HepG2 (cell line): ENCODE results near the gene CBLN3. TPM values are rescaled to one million over a fixed set of nuclear protein-coding genes. Genes with fewer than 3 reads are reported as not detected.

ENCODE experiments used
- EED ChIP-seq: sonication (generic); formaldehyde crosslinking; IDR thresholded peaks from 2 replicates; pipeline ENCODE4 v1.5.0; 2020; ENCODE audit warnings: mild to moderate bottlenecking, missing genetic modification reagents
- FOSL2 ChIP-seq: sonication (generic); formaldehyde crosslinking; IDR thresholded peaks from 2 replicates; pipeline ENCODE4 v1.4.0; 2020; ENCODE audit warnings: missing genetic modification reagents
- HNF4A ChIP-seq: sonication (generic); formaldehyde crosslinking; IDR thresholded peaks from 2 replicates; pipeline ENCODE4 v1.4.0; 2020; ENCODE audit warnings: missing genetic modification reagents
- NFKB2 ChIP-seq: sonication (generic); formaldehyde crosslinking; IDR thresholded peaks from 2 replicates; pipeline ENCODE4 v1.4.0; 2020; ENCODE audit warnings: missing genetic modification reagents, borderline replicate concordance
- PAX8 ChIP-seq: sonication (generic); formaldehyde crosslinking; IDR thresholded peaks from 2 replicates; pipeline ENCODE4 v1.8.0; 2022; ENCODE audit warnings: mild to moderate bottlenecking, missing genetic modification reagents, borderline replicate concordance
- PHF21A ChIP-seq: sonication (generic); formaldehyde crosslinking; IDR thresholded peaks from 2 replicates; pipeline ENCODE4 v1.5.0; 2020; ENCODE audit warnings: mild to moderate bottlenecking, missing genetic modification reagents
- RAD21 ChIP-seq: fragments of 450-650 bp; formaldehyde crosslinking; IDR thresholded peaks from 2 replicates; pipeline ENCODE4 v1.5.0; 2020; ENCODE audit warnings: mild to moderate bottlenecking
- RCOR2 ChIP-seq: IDR thresholded peaks from 2 replicates; pipeline ENCODE4 v1.6.1; 2016; ENCODE audit warnings: missing biosample characterization, missing genetic modification reagents
- SMC3 ChIP-seq: IDR thresholded peaks from 2 replicates; pipeline ENCODE4 v1.6.1; 2011; ENCODE audit warnings: low read length, improper control_type of control experiment
- SP1 ChIP-seq, 2 experiments: fragments of 450-650 bp in 1 of 2; sonication (generic) in 1 of 2; formaldehyde crosslinking in 1 of 2; IDR thresholded peaks; 2 replicates each; pipeline versions ENCODE4 v1.4.0 to v1.6.1; 2016 to 2020; ENCODE audit warnings: missing genetic modification reagents in 1 of 2
- ZNF224 ChIP-seq: sonication (generic); formaldehyde crosslinking; IDR thresholded peaks from 2 replicates; pipeline ENCODE4 v1.5.0; 2020; ENCODE audit warnings: mild to moderate bottlenecking, missing genetic modification reagents
- ZNF460 ChIP-seq: sonication (generic); formaldehyde crosslinking; IDR thresholded peaks from 2 replicates; pipeline ENCODE4 v1.5.1; 2020; ENCODE audit warnings: missing genetic modification reagents, mild to moderate bottlenecking, borderline replicate concordance
- ZNF660 ChIP-seq: sonication (generic); formaldehyde crosslinking; IDR thresholded peaks from 2 replicates; pipeline ENCODE4 v1.5.1; 2020; ENCODE audit warnings: mild to moderate bottlenecking, low read depth, missing genetic modification reagents, borderline replicate concordance
- ZNF883 ChIP-seq: sonication (generic); formaldehyde crosslinking; IDR thresholded peaks from 2 replicates; pipeline ENCODE4 v1.5.1; 2020; ENCODE audit warnings: mild to moderate bottlenecking, missing genetic modification reagents; ENCODE audit errors: not compliant biosample characterization
- polyA plus RNA-seq, 8 experiments: library from polyadenylated mRNA; depleted of rRNA in 3 of 8; stranded (reverse) in 7 of 8; unstranded in 1 of 8; fragments of >200 nt; fragmentation: Illumina TruSeq in 4 of 8; extraction: Trizol in 4 of 8; gene quantifications; 2 replicates each; pipeline versions ENCODE4 v1.2.1 to v1.2.3, GENCODE V29; 2011 to 2016; ENCODE audit warnings: low read depth in 4 of 8, missing spikeins in 1 of 8, mixed read lengths in 1 of 8; ENCODE audit not compliant: insufficient read depth in 1 of 8
- total RNA-seq, 5 experiments: library from RNA; depleted of rRNA; stranded (reverse); fragments of >200 nt; fragmentation: Illumina TruSeq; extraction: Trizol; gene quantifications; 2 replicates each; pipeline ENCODE4 v1.2.3, GENCODE V29; 2016; ENCODE audit warnings: low read depth in 1 of 5
- TF ChIP-seq, protein P1 (sequence below): sonication (generic); formaldehyde crosslinking; IDR thresholded peaks from 2 replicates; pipeline ENCODE4 v1.8.1; 2022; ENCODE audit warnings: mild to moderate bottlenecking, missing genetic modification reagents
- TF ChIP-seq, protein P2 (sequence below): IDR thresholded peaks from 2 replicates; pipeline ENCODE4 v1.6.1; 2012; ENCODE audit warnings: low read length, improper control_type of control experiment
- TF ChIP-seq, protein P3 (sequence below): sonication (generic); formaldehyde crosslinking; IDR thresholded peaks from 2 replicates; pipeline ENCODE4 v1.4.0; 2020; ENCODE audit warnings: mild to moderate bottlenecking, missing genetic modification reagents
- TF ChIP-seq, protein P4 (sequence below): sonication (generic); formaldehyde crosslinking; IDR thresholded peaks from 2 replicates; pipeline ENCODE4 v1.4.0; 2020; ENCODE audit warnings: missing genetic modification reagents

The CBLN3 gene
- total and polyA plus RNA-seq, 2 of the 13 experiments (the other 11 are each of a cell fraction or from before 2014, with no cell fraction given): 0.66 to 0.98 TPM

DNA sequence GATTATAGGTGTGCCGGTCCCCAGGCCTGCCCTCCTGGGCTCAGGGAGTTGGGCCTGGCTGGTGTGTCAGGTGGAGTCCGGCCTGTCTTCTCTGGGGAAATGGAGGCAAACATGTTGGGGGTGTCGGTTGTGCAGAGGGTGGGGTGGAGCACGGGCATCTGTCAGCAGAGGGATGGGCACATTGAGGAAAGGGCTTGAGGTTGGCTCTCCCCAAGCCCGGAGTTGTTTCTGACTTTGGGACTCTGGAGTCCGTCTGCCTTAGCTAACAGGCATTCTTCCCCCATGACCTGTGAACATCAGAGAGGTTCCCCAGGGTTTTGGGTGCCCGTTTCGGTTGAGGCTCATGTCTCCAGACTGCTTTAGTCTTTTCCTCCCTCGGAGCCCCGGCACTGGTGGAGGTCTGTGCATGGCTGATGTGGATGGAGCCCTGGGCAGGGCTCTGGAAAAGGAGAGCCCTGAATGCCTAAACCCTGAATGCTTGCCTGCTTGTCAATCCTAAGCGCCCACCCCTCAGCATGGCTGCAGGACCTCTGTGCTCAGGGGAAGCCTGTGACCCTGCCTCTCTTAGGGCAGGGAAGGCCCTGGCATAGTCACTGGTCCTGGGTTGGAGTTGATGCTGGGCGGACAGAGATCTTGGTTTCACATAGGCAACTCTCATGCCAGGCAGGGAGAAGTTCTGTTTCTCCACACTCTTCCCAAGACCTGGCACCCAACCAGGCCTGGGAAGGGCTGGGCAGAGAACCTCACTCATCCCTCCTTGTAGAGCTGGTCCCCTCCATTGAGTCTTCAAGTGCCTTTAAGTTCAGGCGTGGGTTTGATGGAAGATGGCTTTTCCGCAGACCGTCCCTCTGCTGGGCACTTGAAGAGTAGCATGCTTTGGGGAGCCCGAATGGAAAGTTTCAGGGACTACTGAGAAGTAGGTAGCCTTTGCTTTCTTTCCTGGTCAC is 17.8 kb downstream of the CBLN3 start (continued):
- TF ChIP-seq, protein P1, sequence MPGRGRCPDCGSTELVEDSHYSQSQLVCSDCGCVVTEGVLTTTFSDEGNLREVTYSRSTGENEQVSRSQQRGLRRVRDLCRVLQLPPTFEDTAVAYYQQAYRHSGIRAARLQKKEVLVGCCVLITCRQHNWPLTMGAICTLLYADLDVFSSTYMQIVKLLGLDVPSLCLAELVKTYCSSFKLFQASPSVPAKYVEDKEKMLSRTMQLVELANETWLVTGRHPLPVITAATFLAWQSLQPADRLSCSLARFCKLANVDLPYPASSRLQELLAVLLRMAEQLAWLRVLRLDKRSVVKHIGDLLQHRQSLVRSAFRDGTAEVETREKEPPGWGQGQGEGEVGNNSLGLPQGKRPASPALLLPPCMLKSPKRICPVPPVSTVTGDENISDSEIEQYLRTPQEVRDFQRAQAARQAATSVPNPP: no peak
- peak; percentile 83 for TF ChIP-seq RAD21 (CRISPR knock-in tag)
- peak; percentile 83; the same call in 1 of the 2 replicates for TF ChIP-seq EED (CRISPR knock-in tag)
- TF ChIP-seq SP1 (IDR thresholded peaks at IDR 0.05): no peak
- 0 out of 2 replicates have a peak, but pooled peaks have one; percentile 14 for TF ChIP-seq SP1 (CRISPR knock-in tag; IDR thresholded peaks at IDR 0.05)
- TF ChIP-seq HNF4A (CRISPR knock-in tag): peak; percentile 38; the same call in 1 of the 2 replicates
- no peak for TF ChIP-seq ZNF460 (CRISPR knock-in tag)
- TF ChIP-seq, protein P2, sequence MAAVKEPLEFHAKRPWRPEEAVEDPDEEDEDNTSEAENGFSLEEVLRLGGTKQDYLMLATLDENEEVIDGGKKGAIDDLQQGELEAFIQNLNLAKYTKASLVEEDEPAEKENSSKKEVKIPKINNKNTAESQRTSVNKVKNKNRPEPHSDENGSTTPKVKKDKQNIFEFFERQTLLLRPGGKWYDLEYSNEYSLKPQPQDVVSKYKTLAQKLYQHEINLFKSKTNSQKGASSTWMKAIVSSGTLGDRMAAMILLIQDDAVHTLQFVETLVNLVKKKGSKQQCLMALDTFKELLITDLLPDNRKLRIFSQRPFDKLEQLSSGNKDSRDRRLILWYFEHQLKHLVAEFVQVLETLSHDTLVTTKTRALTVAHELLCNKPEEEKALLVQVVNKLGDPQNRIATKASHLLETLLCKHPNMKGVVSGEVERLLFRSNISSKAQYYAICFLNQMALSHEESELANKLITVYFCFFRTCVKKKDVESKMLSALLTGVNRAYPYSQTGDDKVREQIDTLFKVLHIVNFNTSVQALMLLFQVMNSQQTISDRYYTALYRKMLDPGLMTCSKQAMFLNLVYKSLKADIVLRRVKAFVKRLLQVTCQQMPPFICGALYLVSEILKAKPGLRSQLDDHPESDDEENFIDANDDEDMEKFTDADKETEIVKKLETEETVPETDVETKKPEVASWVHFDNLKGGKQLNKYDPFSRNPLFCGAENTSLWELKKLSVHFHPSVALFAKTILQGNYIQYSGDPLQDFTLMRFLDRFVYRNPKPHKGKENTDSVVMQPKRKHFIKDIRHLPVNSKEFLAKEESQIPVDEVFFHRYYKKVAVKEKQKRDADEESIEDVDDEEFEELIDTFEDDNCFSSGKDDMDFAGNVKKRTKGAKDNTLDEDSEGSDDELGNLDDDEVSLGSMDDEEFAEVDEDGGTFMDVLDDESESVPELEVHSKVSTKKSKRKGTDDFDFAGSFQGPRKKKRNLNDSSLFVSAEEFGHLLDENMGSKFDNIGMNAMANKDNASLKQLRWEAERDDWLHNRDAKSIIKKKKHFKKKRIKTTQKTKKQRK: no peak
- TF ChIP-seq NFKB2 (CRISPR knock-in tag): 0 out of 2 replicates have a peak, but pooled peaks have one; percentile 47
- no peak for TF ChIP-seq ZNF660 (CRISPR knock-in tag)
- peak; percentile 7; the same call in 1 of the 2 replicates for TF ChIP-seq FOSL2 (CRISPR knock-in tag)
- TF ChIP-seq, protein P3, sequence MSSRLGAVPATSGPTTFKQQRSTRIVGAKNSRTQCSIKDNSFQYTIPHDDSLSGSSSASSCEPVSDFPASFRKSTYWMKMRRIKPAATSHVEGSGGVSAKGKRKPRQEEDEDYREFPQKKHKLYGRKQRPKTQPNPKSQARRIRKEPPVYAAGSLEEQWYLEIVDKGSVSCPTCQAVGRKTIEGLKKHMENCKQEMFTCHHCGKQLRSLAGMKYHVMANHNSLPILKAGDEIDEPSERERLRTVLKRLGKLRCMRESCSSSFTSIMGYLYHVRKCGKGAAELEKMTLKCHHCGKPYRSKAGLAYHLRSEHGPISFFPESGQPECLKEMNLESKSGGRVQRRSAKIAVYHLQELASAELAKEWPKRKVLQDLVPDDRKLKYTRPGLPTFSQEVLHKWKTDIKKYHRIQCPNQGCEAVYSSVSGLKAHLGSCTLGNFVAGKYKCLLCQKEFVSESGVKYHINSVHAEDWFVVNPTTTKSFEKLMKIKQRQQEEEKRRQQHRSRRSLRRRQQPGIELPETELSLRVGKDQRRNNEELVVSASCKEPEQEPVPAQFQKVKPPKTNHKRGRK: no peak
- TF ChIP-seq, protein P4, sequence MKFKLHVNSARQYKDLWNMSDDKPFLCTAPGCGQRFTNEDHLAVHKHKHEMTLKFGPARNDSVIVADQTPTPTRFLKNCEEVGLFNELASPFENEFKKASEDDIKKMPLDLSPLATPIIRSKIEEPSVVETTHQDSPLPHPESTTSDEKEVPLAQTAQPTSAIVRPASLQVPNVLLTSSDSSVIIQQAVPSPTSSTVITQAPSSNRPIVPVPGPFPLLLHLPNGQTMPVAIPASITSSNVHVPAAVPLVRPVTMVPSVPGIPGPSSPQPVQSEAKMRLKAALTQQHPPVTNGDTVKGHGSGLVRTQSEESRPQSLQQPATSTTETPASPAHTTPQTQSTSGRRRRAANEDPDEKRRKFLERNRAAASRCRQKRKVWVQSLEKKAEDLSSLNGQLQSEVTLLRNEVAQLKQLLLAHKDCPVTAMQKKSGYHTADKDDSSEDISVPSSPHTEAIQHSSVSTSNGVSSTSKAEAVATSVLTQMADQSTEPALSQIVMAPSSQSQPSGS (CRISPR knock-in tag): peak; percentile 27; the same call in 1 of the 2 replicates
- TF ChIP-seq RCOR2 (CRISPR knock-in tag): no peak
- peak; percentile 31 for TF ChIP-seq ZNF883 (CRISPR knock-in tag)
- TF ChIP-seq PHF21A (CRISPR knock-in tag): 0 out of 2 replicates have a peak, but pooled peaks have one; percentile 38
- peak; percentile 94 for TF ChIP-seq SMC3
- peak; percentile 61; the same call in 1 of the 2 replicates for TF ChIP-seq ZNF224 (CRISPR knock-in tag)
- TF ChIP-seq PAX8 (CRISPR knock-in tag): no peak
